Small intestine (tissue), 7 donors: ENCODE results near the gene NDRG4. TPM values are rescaled to one million over a fixed set of nuclear protein-coding genes. Genes with fewer than 3 reads are reported as not detected.

Experiments used
- DNase-seq, 2 donors: peaks; one replicate each; pipeline versions ENCODE4 v3.0.0 to v3.0.0-alpha.2; 2013
- FAIRE-seq: peaks from 2 replicates; lab custom pipeline; 2012; peaks lifted over from hg19 to GRCh38; lab: Jason Lieb, UNC
- H3K27ac ChIP-seq, 3 donors: one replicate each; pipeline ENCODE4 v1.5.1; 2013; ENCODE audit warnings: low read length in 2 of 3, mild to moderate bottlenecking in 2 of 3, control low read depth in 1 of 3, inconsistent platforms in 1 of 3, low read depth in 1 of 3, moderate library complexity in 1 of 3
- H3K27me3 ChIP-seq, 3 donors: one replicate each; pipeline ENCODE4 v1.6.1; 2013; ENCODE audit warnings: low read length in 3 of 3, inconsistent platforms in 1 of 3; ENCODE audit not compliant: control insufficient read depth in 3 of 3, insufficient read depth in 3 of 3
- H3K36me3 ChIP-seq, 3 donors: one replicate each; pipeline ENCODE4 v1.6.1; 2013; ENCODE audit warnings: low read length in 3 of 3, inconsistent platforms in 1 of 3, low read depth in 1 of 3, mild to moderate bottlenecking in 1 of 3, moderate library complexity in 1 of 3; ENCODE audit not compliant: control insufficient read depth in 3 of 3, insufficient read depth in 2 of 3
- H3K4me1 ChIP-seq, 3 donors: one replicate each; pipeline ENCODE4 v1.6.1; 2013; ENCODE audit warnings: low read length in 2 of 3, inconsistent platforms in 1 of 3, low read depth in 1 of 3, mild to moderate bottlenecking in 1 of 3, moderate library complexity in 1 of 3; ENCODE audit not compliant: control insufficient read depth in 3 of 3, insufficient read depth in 2 of 3
- H3K4me3 ChIP-seq, 3 donors: one replicate each; pipeline ENCODE4 v1.5.1; 2013; ENCODE audit warnings: low read length in 3 of 3, control low read depth in 1 of 3, inconsistent platforms in 1 of 3, low read depth in 1 of 3, mild to moderate bottlenecking in 1 of 3, moderate library complexity in 1 of 3
- H3K9me3 ChIP-seq, 2 donors: one replicate each; pipeline ENCODE4 v1.6.1; 2013; ENCODE audit warnings: low read depth in 1 of 2, low read length in 1 of 2; ENCODE audit not compliant: control insufficient read depth in 2 of 2, insufficient read depth in 1 of 2
- WGBS, 3 donors: extraction: QIAGEN DNeasy Blood & Tissue Kit; methylation state at CpG; one replicate each; pipeline ENCODE4 v1.1.7; 2013; 5-methylcytosine and 5-hydroxymethylcytosine counted together
- polyA plus RNA-seq, 4 donors: library from polyadenylated mRNA; stranded (reverse) in 3 of 4; unstranded in 1 of 4; fragments of 200-250 nt in 3 of 4; fragments of 120-200 nt in 1 of 4; gene quantifications; one replicate each; pipeline versions ENCODE4 v1.2.1 to v1.2.3, GENCODE V29; 2013
- donor health status: healthy with polysubstance abuse.
- donor health status: control.
- donor health status: control.
- donor health status: Bipolar disorder and iron deficiency.
- donor health status: healthy.

Gene NDRG4
- polyA plus RNA-seq, 4 donors, result 0.67 to 19.3 (median 6.0) TPM

DNA sequence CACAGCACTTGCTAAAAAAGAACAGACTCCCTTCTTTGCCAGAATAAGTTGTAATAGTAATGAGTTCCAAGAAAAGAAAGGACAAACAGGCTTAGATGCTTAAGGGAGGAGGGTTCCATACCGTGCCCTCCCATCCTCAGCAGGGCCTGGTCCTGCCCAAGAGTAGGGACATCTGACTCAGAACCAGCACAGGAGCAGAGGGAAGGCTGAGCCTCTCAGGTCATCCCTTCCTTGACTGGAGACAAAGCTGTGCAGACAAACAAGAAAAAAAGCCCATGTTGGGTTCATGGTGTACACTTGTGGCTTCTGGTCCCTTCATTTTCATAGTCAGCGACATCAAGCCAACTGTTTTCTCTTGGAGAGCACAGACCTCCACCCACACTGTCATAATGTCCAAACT lies 44.2 kb upstream of the NDRG4 start:
- Histone ChIP-seq H3K27ac (no peak overlapping the region), H3K27me3 (peaks cover 0 to 14% (median 0%) of the 10 kb centered on the region in 3 donors), H3K9me3 (no peaks in the 10 kb centered on the region), H3K36me3 (no peaks in the 10 kb centered on the region), H3K4me1 (no peaks in the 10 kb centered on the region), H3K4me3 (no peak overlapping the region)
- DNase-seq, result no peak
- FAIRE-seq, result no peak
- WGBS, 3 donors, result 57 to 90% (median 72%) methylated on average over 2 of the region's 2 CpGs

DNA sequence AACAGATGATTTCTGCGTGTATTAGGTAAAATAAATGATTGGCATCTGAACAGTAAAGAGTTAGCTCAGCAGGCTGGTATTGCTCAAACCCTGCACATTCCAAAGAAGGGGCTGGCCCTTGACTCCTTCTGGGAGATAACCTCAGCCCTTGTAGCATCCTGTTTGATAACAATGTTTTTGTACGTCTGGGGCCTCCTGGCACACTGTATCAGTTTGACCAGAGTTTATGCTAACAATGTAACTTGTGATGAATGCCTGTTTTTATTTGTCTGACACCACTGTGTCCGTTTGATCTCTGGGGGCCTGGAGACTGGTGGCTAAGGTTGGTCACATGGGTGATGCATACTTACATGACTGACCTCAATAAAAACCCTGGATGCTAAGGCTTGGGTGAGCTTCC lies 43.8 kb upstream of the NDRG4 start:
- Histone ChIP-seq H3K27ac (no peak overlapping the region), H3K4me3 (no peak overlapping the region), H3K27me3 (peaks cover 0 to 18% (median 4%) of the 10 kb centered on the region in 3 donors), H3K4me1 (no peaks in the 10 kb centered on the region), H3K36me3 (no peaks in the 10 kb centered on the region), H3K9me3 (no peaks in the 10 kb centered on the region)
- DNase-seq (no peak), FAIRE-seq (no peak)
- WGBS, 3 donors, result 20 to 32% (median 31%) methylated on average over 3 of the region's 3 CpGs

DNA sequence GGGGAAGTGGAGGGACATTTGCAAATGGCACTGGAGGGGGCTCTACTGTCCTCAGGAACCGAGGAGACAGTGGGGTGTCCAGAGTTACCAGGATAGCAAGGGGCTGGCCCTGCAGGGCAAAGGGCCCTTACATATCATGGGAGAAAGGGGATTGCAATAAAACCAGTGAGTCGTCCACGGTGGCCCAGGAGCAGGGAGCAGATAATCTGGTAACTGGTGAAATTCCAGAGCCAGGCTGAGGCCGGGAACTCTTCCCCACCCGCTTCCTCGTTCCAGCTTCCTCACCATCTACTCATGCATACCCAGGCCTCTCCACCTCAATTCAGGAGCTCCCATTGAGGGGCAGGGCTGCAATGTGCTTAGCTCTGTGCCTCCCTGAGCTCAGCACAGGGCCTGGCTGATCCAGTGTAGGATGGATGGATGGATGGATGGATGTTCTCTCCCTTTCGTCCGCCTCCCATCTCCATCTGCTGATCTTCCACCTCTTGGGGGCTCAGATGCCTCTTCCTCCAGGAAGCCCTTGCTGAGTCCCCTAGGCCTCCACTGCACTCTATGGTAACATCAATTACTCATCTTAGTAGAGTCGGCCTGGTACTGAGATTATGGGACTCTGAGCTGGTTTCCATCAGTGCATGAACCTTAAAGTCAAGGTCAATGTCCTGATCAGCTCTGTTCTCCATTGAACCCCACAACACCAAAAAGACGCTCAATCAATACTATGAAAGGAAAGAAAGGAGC lies 41.2 kb upstream of the NDRG4 start:
- no peak for FAIRE-seq
- Histone ChIP-seq H3K9me3 (no peaks in the 10 kb centered on the region), H3K4me3 (no peak overlapping the region), H3K36me3 (no peaks in the 10 kb centered on the region), H3K27me3 (peaks cover 11 to 34% (median 17%) of the 10 kb centered on the region in 3 donors), H3K27ac (no peak overlapping the region), H3K4me1 (no peaks in the 10 kb centered on the region)
- WGBS, 3 donors, result 69 to 84% (median 70%) methylated on average over 10 of the region's 10 CpGs
- DNase-seq, result no peak

DNA sequence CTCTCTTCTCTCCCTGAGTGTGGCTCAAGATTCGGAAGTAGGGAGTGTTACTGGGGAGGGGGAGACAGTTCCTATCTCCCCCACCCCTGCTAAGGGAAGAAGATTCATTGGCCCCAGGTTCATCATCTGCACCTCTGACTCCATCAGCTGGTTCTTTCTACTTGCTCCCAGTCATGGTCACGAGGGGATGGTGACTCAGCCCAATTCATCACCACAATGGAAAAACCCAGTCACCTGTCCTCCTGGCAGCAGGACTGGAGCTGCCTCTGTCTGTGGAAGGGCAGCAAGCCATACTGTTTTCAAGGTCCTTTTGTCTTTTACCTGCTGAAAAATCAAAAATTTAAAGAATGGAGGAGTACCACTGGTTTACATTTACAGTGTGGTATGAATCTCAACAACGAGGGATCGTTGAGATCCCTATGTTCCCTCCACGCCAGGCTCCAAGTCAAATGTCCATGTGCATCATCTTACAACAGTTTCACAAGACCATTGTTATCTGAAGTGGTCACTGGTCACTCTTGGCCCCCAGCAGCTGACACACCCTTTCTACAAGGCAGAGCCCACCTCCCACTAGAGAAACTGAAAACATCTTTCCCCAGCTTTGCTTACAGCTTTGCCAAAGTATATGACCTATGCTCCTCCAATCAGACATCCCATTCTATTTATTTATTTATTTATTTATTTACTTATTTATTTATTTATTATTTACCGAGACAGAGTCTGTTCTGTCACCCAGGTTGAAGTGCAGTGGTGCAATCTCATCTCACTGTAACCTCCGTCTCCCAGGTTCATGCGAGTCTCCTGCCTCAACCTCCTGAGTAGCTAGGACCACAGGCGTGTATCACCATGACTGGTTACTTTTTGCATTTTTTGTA lies 40.4 kb upstream of the NDRG4 start:
- no peaks in the 10 kb centered on the region for H3K9me3 ChIP-seq
- H3K27ac ChIP-seq, result no peak overlapping the region
- DNase-seq, result no peak
- FAIRE-seq, result no peak
- 77 to 81% (median 80%) methylated on average over 9 of the region's 9 CpGs for WGBS, 3 donors
- H3K36me3 ChIP-seq, result no peaks in the 10 kb centered on the region
- no peak overlapping the region for H3K4me3 ChIP-seq
- no peaks in the 10 kb centered on the region for H3K4me1 ChIP-seq
- H3K27me3 ChIP-seq, result peaks cover 17 to 39% (median 21%) of the 10 kb centered on the region in 3 donors

DNA sequence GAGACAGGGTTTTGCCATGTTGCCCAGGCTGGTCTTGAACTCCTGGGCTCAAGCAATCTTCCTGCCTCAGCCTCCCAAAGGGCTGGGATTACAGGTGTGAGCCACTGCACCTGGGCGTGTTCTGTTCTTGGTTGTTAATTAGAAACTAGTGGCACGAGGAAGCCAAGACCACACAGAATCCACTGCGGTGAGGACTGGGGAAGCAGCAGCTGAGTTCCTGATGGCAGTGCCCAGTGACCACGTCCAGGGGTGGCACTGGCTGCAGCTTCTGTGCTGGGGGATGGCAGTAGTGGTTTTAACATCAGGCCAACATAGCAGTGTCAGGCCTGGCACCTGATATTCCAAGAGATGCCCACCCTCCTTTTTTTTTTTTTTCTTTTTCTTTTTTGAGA lies 39.7 kb upstream of the NDRG4 start:
- Histone ChIP-seq H3K4me3 (no peak overlapping the region), H3K27ac (no peak overlapping the region), H3K4me1 (no peaks in the 10 kb centered on the region), H3K27me3 (peaks cover 17 to 46% (median 27%) of the 10 kb centered on the region in 3 donors), H3K36me3 (no peaks in the 10 kb centered on the region), H3K9me3 (no peaks in the 10 kb centered on the region)
- FAIRE-seq, result no peak
- 16 to 54% (median 33%) methylated on average over 4 of the region's 4 CpGs for WGBS, 3 donors
- DNase-seq, result no peak

DNA sequence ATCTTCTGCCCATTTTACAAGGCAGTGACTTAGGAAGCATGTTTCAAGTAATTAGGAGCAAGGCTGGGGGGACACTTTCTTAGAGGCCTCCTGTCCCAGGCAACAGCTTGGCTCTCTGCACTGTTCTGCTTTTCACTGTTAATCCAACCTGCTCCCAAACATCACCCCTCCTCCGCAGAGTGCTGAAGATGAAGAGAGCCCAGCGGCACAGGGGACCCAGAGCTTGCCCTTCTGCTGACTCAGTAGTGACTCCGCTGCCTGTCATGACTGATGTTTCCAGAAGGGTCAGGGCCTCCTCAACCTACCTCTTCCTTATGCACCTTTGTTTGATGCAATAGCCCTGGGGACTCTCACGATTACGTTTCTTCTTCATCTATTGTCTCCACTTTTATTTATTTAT lies 38.9 kb upstream of the NDRG4 start:
- WGBS, 3 donors, result 76 to 78% (median 77%) methylated on average over 5 of the region's 5 CpGs
- Histone ChIP-seq H3K9me3 (no peaks in the 10 kb centered on the region), H3K36me3 (no peaks in the 10 kb centered on the region), H3K27me3 (peaks cover 17 to 48% (median 29%) of the 10 kb centered on the region in 3 donors), H3K27ac (no peak overlapping the region), H3K4me3 (no peak overlapping the region), H3K4me1 (no peaks in the 10 kb centered on the region)
- no peak for DNase-seq
- no peak for FAIRE-seq

DNA sequence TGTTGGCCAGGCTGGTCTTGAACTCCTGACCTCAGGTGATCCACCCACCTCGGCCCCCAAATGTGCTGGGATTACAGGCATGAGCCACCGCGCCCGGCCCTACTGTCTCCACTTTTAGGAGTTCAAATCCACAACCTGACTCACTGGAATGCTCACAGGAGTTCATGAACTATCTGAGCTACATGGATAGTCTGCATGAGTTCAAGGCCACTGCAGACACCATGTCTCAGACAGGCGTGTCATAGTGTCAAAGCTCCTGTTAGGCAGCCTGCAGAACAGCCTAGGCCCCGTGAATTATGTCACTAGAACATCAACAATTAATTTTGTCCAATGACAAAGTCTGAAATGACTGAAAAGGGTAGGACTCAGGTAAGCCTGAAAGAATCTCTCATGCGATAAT lies 38.3 kb upstream of the NDRG4 start:
- FAIRE-seq, result no peak

DNA sequence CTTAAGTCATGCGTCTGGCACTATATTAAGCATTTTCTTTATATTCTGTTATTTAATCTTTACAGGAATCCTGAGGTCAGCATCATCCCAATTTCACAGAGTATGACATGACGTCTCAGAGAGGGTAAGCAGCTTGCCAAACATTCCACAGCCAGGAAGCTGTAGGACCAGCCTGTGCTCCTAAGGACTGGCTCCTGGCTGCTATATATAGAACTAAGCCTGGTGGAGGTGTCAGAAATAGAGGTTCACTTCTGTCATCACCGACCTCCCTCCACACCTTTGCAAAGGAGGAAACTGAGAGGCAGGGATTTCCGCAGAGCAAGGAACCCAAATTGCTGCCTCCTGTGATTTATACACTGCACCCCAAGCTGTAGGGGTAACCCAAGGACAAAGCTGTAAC lies 37.9 kb upstream of the NDRG4 start:
- Histone ChIP-seq H3K4me1 (no peaks in the 10 kb centered on the region), H3K9me3 (no peaks in the 10 kb centered on the region), H3K27ac (no peak overlapping the region), H3K27me3 (peaks cover 17 to 54% (median 38%) of the 10 kb centered on the region in 3 donors), H3K4me3 (no peak overlapping the region), H3K36me3 (no peaks in the 10 kb centered on the region)
- no peak for FAIRE-seq
- DNase-seq, result no peak
- WGBS, 3 donors, result 61 to 77% (median 70%) methylated on average over 4 of the region's 4 CpGs

More for the DNA sequence above, 38.3 kb upstream of the NDRG4 start:
- Histone ChIP-seq H3K36me3 (no peaks in the 10 kb centered on the region), H3K9me3 (no peaks in the 10 kb centered on the region), H3K27me3 (peaks cover 17 to 53% (median 35%) of the 10 kb centered on the region in 3 donors), H3K4me3 (no peak overlapping the region), H3K27ac (no peak overlapping the region), H3K4me1 (no peaks in the 10 kb centered on the region)
- DNase-seq, result no peak
- WGBS, 3 donors, result 70 to 84% (median 75%) methylated on average over 7 of the region's 7 CpGs
